ENCODE data around the gene CD177. TPM values are rescaled to one million over a fixed set of nuclear protein-coding genes. Genes with fewer than 3 reads are reported as not detected.
"Not testable (repeated sequence)": the region's sequence is repeated elsewhere in the genome, so short reads cannot be mapped to it uniquely, and the experiment has no call there.

CD177 gene
- total and polyA plus RNA-seq, 4 donors = 1.0 to 57.8 (median 19.4) TPM

DNA sequence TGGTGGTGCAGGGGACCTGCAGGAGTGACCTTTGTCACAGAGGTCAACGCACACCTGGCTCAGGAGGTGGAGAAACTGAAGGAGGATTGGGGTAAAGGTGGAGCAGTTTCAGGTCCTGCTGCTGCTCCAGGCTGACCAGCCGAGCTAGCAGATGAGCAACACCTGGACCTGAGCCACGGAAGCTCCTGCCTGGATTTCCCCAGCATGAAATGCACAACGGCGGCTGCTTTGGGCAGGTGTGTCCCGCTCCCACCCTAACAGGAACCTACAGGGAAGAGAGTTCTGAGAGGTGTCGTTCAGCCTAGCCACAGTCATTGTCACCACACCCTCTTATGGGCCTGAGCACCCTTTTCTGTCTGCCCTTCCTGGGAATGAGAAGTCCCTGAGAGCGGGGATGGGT lies 15.7 kb upstream of the CD177 start:
- Histone ChIP-seq H3K9ac (ENCODE audit: insufficient read depth in 1 of 2, low read length in 2 of 2) (no peak overlapping the region), H3K4me3 (no peak overlapping the region), H3K27me3 (ENCODE audit: control insufficient read depth in 3 of 3, insufficient read depth in 3 of 3, low read length in 2 of 3) (no peaks in the 10 kb centered on the region), H3K27ac (ENCODE audit: low read depth in 1 of 2, low read length in 1 of 2) (no peak overlapping the region), H3K9me3 (ENCODE audit: control insufficient read depth in 4 of 4, insufficient read depth in 3 of 4, low read length in 3 of 4) (peaks cover 0 to 2% (median 0%) of the 10 kb centered on the region in 4 donors), H3K4me1 (ENCODE audit: control insufficient read depth in 5 of 5, insufficient read depth in 5 of 5, low read length in 5 of 5) (no peaks in the 10 kb centered on the region), H3K36me3 (ENCODE audit: control insufficient read depth in 4 of 4, insufficient read depth in 4 of 4, low read length in 4 of 4) (no peaks in the 10 kb centered on the region)
- WGBS, 2 donors = 82 to 92% methylated on average over 8 of the region's 8 CpGs
- ATAC-seq (ENCODE audit: insufficient read depth, low FRiP score) (no peak), DNase-seq (no peak)
- TF ChIP-seq, protein P1, sequence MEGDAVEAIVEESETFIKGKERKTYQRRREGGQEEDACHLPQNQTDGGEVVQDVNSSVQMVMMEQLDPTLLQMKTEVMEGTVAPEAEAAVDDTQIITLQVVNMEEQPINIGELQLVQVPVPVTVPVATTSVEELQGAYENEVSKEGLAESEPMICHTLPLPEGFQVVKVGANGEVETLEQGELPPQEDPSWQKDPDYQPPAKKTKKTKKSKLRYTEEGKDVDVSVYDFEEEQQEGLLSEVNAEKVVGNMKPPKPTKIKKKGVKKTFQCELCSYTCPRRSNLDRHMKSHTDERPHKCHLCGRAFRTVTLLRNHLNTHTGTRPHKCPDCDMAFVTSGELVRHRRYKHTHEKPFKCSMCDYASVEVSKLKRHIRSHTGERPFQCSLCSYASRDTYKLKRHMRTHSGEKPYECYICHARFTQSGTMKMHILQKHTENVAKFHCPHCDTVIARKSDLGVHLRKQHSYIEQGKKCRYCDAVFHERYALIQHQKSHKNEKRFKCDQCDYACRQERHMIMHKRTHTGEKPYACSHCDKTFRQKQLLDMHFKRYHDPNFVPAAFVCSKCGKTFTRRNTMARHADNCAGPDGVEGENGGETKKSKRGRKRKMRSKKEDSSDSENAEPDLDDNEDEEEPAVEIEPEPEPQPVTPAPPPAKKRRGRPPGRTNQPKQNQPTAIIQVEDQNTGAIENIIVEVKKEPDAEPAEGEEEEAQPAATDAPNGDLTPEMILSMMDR (IDR thresholded peaks at IDR 0.05; ENCODE audit: control extremely low read depth, extremely low read depth) = no peak

DNA sequence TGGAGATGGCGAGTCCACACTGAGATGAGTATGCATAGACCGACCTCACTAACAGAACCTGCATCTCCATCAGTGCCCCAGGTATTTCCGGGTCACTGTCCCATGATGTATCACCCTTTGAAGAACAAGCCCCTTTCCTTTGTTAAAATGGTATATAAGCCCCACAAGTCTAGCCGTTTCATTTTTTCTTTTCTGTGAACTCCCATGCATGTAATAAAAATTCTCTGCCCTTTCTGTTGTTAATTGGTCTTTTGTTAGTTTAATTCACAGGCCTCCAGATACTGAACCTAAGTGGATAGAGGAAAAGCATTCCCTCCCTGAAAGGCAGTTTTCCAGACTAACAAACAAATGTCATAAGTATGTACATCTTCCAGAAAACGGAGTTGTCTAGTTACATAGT lies 15.0 kb upstream of the CD177 start:
- H3K4me3 ChIP-seq = no peak overlapping the region
- H3K9me3 ChIP-seq (ENCODE audit: control insufficient read depth in 4 of 4, insufficient read depth in 3 of 4, low read length in 3 of 4) = peaks cover 0 to 2% (median 0%) of the 10 kb centered on the region in 4 donors
- no peaks in the 10 kb centered on the region for H3K36me3 ChIP-seq (ENCODE audit: control insufficient read depth in 4 of 4, insufficient read depth in 4 of 4, low read length in 4 of 4)
- DNase-seq = no peak
- no peak overlapping the region for H3K9ac ChIP-seq (ENCODE audit: insufficient read depth in 1 of 2, low read length in 2 of 2)
- H3K4me1 ChIP-seq (ENCODE audit: control insufficient read depth in 5 of 5, insufficient read depth in 5 of 5, low read length in 5 of 5) = no peaks in the 10 kb centered on the region
- whole genome bisulfite sequencing, 2 donors = 75 to 88% methylated on average over 5 of the region's 5 CpGs
- ATAC-seq (ENCODE audit: insufficient read depth, low FRiP score) = no peak
- TF ChIP-seq, protein P1 (IDR thresholded peaks at IDR 0.05; ENCODE audit: control extremely low read depth, extremely low read depth) = no peak
- H3K27me3 ChIP-seq (ENCODE audit: control insufficient read depth in 3 of 3, insufficient read depth in 3 of 3, low read length in 2 of 3) = no peaks in the 10 kb centered on the region
- H3K27ac ChIP-seq (ENCODE audit: low read depth in 1 of 2, low read length in 1 of 2) = no peak overlapping the region

DNA sequence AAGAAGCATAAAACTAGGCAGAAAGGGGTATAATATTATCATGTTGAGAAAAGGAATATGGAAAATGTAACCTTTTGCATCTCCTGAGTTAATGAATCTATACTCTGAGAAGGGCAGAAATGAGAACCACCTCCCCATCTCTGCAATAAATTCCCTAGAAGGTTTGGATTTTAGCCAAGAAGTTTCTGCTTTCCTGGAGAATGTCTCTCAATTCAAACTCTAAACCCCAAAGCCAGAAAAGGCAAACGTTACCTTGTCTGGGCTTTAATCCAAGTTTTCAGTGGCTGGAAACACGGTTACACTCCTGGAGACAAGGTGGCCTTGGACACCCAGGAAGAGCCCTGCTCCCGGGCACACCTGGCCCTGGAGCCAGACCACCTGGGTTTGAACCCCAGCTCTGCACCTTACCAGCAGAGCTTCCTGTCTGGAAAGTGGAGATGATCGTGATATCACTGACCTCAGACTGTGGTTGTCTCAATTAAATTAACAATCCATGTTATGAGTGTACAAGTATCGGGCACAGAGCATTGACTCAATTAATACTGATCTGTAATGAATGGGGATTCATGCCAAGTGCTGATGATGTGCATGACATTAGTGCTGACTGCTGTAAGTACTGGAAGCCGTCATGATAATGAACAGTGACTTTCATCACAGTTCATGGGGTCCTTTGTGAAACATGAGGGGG lies 14.1 kb upstream of the CD177 start:
- H3K4me3 ChIP-seq; H3K9ac ChIP-seq (ENCODE audit: insufficient read depth in 1 of 2, low read length in 2 of 2); H3K27me3 ChIP-seq (ENCODE audit: control insufficient read depth in 3 of 3, insufficient read depth in 3 of 3, low read length in 2 of 3); H3K9me3 ChIP-seq (ENCODE audit: control insufficient read depth in 4 of 4, insufficient read depth in 3 of 4, low read length in 3 of 4); H3K27ac ChIP-seq (ENCODE audit: low read depth in 1 of 2, low read length in 1 of 2); ATAC-seq (ENCODE audit: insufficient read depth, low FRiP score); H3K4me1 ChIP-seq (ENCODE audit: control insufficient read depth in 5 of 5, insufficient read depth in 5 of 5, low read length in 5 of 5); H3K36me3 ChIP-seq (ENCODE audit: control insufficient read depth in 4 of 4, insufficient read depth in 4 of 4, low read length in 4 of 4); DNase-seq: not testable (repeated sequence)
- 34 to 37% methylated on average over 6 of the region's 6 CpGs for WGBS, 2 donors

DNA sequence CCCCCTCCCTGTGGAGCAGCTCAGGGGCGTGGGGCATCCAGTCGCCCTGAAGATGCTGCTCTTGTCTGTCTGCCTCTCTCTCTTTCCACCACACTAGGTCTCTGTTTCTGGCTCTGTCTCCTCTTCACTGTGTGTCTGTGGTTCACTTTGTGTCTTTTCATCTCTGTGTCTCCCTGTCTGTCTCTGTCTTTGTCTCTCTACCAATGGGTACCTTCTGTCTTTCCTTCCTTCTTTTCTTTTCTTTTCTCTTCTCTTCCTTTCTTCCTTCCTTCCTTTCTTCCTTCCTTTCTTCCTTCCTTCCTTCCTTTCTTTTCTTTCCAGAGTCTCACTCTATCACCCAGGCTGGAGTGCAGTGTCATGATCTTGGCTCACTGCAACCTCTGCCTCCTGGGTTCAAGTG lies 13.4 kb upstream of the CD177 start:
- H3K36me3 ChIP-seq (ENCODE audit: control insufficient read depth in 4 of 4, insufficient read depth in 4 of 4, low read length in 4 of 4) = not testable (repeated sequence)
- WGBS, 2 donors = 64 to 93% methylated on average over 2 of the region's 2 CpGs

DNA sequence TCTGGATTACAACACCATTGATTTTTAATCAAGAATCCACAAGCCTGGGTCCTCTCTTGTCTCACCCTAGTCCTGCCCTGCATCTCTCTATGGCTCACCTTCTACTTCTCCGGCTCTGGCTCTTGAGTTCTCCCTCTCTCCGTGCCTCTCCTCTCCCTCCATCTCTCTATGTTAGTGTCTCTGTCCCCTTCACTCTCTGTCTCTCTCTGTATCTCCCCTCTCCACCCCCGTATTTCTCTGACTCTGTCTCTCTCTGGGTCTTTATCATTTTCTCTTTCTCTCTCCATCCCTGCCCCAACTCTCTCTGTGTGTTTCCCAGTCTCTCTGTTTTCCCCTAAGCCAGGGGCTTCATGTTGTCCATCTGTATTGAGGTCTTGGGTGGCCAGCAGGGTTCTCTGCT lies 12.4 kb upstream of the CD177 start:
- not testable (repeated sequence) for H3K27ac ChIP-seq (ENCODE audit: low read depth in 1 of 2, low read length in 1 of 2); H3K9ac ChIP-seq (ENCODE audit: insufficient read depth in 1 of 2, low read length in 2 of 2); DNase-seq; H3K4me1 ChIP-seq (ENCODE audit: control insufficient read depth in 5 of 5, insufficient read depth in 5 of 5, low read length in 5 of 5); H3K27me3 ChIP-seq (ENCODE audit: control insufficient read depth in 3 of 3, insufficient read depth in 3 of 3, low read length in 2 of 3); H3K36me3 ChIP-seq (ENCODE audit: control insufficient read depth in 4 of 4, insufficient read depth in 4 of 4, low read length in 4 of 4); H3K4me3 ChIP-seq; H3K9me3 ChIP-seq (ENCODE audit: control insufficient read depth in 4 of 4, insufficient read depth in 3 of 4, low read length in 3 of 4); ATAC-seq (ENCODE audit: insufficient read depth, low FRiP score)
- WGBS, 2 donors = 92 to 97% methylated on average over 3 of the region's 3 CpGs

More for the DNA sequence above, 13.4 kb upstream of the CD177 start:
- ATAC-seq (ENCODE audit: insufficient read depth, low FRiP score); H3K4me3 ChIP-seq; H3K27ac ChIP-seq (ENCODE audit: low read depth in 1 of 2, low read length in 1 of 2); H3K9me3 ChIP-seq (ENCODE audit: control insufficient read depth in 4 of 4, insufficient read depth in 3 of 4, low read length in 3 of 4); H3K9ac ChIP-seq (ENCODE audit: insufficient read depth in 1 of 2, low read length in 2 of 2); H3K27me3 ChIP-seq (ENCODE audit: control insufficient read depth in 3 of 3, insufficient read depth in 3 of 3, low read length in 2 of 3); DNase-seq; H3K4me1 ChIP-seq (ENCODE audit: control insufficient read depth in 5 of 5, insufficient read depth in 5 of 5, low read length in 5 of 5): not testable (repeated sequence)

DNA sequence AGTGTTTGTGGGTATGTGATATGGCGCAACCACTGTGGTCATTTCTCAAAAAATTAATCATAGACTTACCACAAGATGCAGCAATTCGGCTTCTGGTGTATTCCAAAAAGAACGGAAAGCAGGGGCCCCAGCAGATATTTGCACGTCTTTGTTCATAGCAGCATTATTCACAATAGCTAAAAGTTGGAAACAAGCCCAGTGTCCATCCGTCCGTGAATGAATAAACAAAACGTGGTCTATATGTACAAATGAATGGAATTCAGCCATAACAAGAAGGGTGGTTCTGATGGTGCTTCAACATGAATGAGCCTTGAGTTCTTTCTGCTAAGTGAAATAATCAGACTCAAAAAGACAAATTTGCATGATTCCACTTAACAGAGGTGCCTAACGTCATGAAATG lies 11.4 kb upstream of the CD177 start:
- not testable (repeated sequence) for H3K9ac ChIP-seq (ENCODE audit: insufficient read depth in 1 of 2, low read length in 2 of 2); ATAC-seq (ENCODE audit: insufficient read depth, low FRiP score); H3K9me3 ChIP-seq (ENCODE audit: control insufficient read depth in 4 of 4, insufficient read depth in 3 of 4, low read length in 3 of 4); H3K27ac ChIP-seq (ENCODE audit: low read depth in 1 of 2, low read length in 1 of 2); H3K27me3 ChIP-seq (ENCODE audit: control insufficient read depth in 3 of 3, insufficient read depth in 3 of 3, low read length in 2 of 3); H3K36me3 ChIP-seq (ENCODE audit: control insufficient read depth in 4 of 4, insufficient read depth in 4 of 4, low read length in 4 of 4); H3K4me1 ChIP-seq (ENCODE audit: control insufficient read depth in 5 of 5, insufficient read depth in 5 of 5, low read length in 5 of 5); H3K4me3 ChIP-seq
- 16 to 21% methylated on average over 8 of the region's 8 CpGs for WGBS, 2 donors
- peak in 2 of 3 donors; percentile 8 to 40 for DNase-seq

DNA sequence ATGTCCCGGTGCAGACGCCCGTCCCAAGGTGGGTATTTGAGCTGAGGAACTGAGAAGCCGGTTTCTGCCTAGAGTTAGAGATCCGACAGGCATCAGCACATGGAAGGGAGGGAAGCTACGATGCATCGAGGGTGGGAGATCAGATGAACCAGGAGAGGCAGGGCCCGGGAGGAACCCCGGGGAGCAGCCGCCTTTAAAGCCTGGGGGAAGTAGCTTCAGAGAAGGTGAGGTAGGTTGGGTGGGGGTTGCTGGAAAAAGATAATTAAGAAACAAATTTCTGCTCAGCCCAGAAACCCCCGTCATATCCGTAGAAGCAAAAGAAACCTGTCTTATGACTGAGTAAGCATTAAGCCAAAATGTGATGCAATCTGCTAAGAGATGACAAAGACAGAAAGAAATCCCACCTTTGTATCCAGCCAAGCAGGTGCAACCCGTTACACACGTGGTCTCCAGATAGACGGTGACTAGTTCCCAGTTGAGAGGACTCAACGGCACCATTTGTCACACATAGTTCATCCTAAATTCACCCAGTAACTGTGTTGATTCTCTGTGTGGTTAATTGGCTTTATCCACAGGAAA lies 9.1 kb upstream of the CD177 start:
- H3K9ac ChIP-seq (ENCODE audit: insufficient read depth in 1 of 2, low read length in 2 of 2); ATAC-seq (ENCODE audit: insufficient read depth, low FRiP score); H3K4me3 ChIP-seq; H3K27me3 ChIP-seq (ENCODE audit: control insufficient read depth in 3 of 3, insufficient read depth in 3 of 3, low read length in 2 of 3); H3K9me3 ChIP-seq (ENCODE audit: control insufficient read depth in 4 of 4, insufficient read depth in 3 of 4, low read length in 3 of 4); DNase-seq; H3K27ac ChIP-seq (ENCODE audit: low read depth in 1 of 2, low read length in 1 of 2); H3K36me3 ChIP-seq (ENCODE audit: control insufficient read depth in 4 of 4, insufficient read depth in 4 of 4, low read length in 4 of 4); H3K4me1 ChIP-seq (ENCODE audit: control insufficient read depth in 5 of 5, insufficient read depth in 5 of 5, low read length in 5 of 5): not testable (repeated sequence)
- WGBS, 2 donors = 52 to 66% methylated on average over 16 of the region's 16 CpGs

Measured in lung (tissue), 12 donors.